Activated naive CD4-positive, alpha-beta T cell treated with anti-CD3 and anti-CD28 coated beads, Interleukin-2, amount 50 U/mL, for 72 hours (primary cell): Measurements from ENCODE around the gene ERCC6. TPM values are rescaled to one million over a fixed set of nuclear protein-coding genes. Genes with fewer than 3 reads are reported as not detected.

Source experiments
- ATAC-seq, 2 donors: fragments of 150-1000 bp; cut with Tn5 transposase; 2 replicates each; pipeline ENCODE4 v1.10.0; 2021; ENCODE audit warnings: mild to moderate bottlenecking in 2 of 2, moderate library complexity in 2 of 2
- DNase-seq, 2 donors: peaks; one replicate each; pipeline ENCODE4 v3.0.0; 2021 to 2022; ENCODE audit warnings: low spot score in 2 of 2
- H3K27ac Mint-ChIP-seq, 2 donors: one replicate each; pipeline ENCODE4 v1.8.0; 2022; ENCODE audit warnings: mild to moderate bottlenecking in 2 of 2, mixed read lengths in 2 of 2
- H3K36me3 Mint-ChIP-seq, 2 donors: one replicate each; pipeline ENCODE4 v1.8.0; 2022; ENCODE audit warnings: mixed read lengths in 2 of 2
- H3K9me3 Mint-ChIP-seq, 2 donors: one replicate each; pipeline ENCODE4 v1.8.0; 2022; ENCODE audit warnings: mixed read lengths in 2 of 2
- total RNA-seq, 2 donors: library from RNA; stranded (reverse); gene quantifications; one replicate each; pipeline ENCODE4 v1.2.3, GENCODE V29; 2022

The ERCC6 gene
- total RNA-seq, 2 donors from 2014 or later, result 31.7 to 36.2 TPM

DNA sequence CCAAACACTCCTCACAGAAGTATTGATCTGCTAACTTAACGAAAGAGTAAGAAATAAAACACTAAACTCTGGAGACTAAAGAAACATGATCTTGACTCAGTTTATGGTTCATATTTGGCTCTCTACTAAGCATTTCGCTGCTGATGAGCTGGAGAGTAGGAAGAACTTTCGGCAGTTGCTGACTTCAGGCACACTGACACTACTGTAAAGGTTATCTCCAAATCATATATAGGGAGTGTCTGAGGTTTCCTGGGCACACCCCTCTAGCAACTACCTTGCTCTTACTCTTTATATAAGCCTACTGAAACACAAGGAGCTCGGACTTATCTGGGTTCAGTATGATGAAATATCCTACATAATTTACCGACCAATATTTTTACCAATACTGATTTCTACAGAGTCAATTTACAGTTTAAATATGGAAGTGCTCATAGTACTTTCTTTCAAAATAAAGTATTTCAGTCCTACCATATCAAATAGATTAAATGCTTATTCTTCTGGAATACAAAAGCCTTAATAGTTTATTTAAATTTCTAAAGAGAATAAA is 39.5 kb downstream of the ERCC6 start:
- peaks cover 0 to 10% of the 10 kb centered on the region in 2 donors for H3K36me3 Mint-ChIP-seq

DNA sequence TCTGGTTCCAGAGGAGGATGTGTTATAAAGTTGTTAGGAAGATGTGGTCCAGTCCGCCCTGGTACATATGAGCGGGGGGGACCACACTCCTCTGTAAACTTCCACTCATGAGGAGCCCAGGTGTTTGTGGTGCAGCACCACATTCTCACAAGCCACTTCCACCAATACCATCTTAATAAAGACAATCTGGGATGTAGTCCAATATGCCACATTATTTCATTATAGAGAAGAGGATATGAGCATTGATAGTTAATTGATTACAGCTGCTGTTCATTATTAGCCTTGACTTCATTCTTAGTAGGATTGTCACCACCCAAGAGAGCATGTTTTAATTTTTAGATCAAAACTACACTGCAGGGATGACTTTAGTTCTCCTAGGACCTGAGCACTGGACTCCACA is 40.5 kb downstream of the ERCC6 start:
- peaks cover 0 to 10% of the 10 kb centered on the region in 2 donors for H3K36me3 Mint-ChIP-seq

More for the DNA sequence above, 39.5 kb downstream of the ERCC6 start:
- no peak for DNase-seq
- Mint-ChIP-seq H3K9me3 (no peaks in the 10 kb centered on the region), H3K27ac (no peak overlapping the region)
- ATAC-seq, result no peak

DNA sequence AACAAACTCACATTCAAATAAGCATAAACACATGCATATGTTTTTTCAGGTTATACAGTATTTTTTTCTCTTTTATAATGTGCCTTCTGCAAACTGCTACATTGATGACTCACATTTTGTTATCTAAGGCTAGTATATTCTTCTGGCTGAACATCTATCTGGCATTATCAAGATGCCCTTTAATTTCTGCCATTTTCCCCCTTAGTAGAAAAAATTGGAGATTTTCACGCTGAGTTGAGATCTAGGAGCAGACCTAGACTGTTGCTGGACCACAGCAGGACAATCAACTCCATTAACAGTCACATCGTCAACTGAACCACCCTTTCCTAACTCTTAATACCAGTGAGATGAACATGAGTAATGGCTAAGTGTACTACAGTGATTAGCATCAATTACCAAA is 41.6 kb downstream of the ERCC6 start:
- no peak for ATAC-seq
- DNase-seq, result no peak
- Mint-ChIP-seq H3K9me3 (no peaks in the 10 kb centered on the region), H3K27ac (no peak overlapping the region), H3K36me3 (peaks cover 0 to 10% of the 10 kb centered on the region in 2 donors)

More for the DNA sequence above, 40.5 kb downstream of the ERCC6 start:
- DNase-seq, result no peak
- no peaks in the 10 kb centered on the region for H3K9me3 Mint-ChIP-seq
- no peak for ATAC-seq
- no peak overlapping the region for H3K27ac Mint-ChIP-seq

DNA sequence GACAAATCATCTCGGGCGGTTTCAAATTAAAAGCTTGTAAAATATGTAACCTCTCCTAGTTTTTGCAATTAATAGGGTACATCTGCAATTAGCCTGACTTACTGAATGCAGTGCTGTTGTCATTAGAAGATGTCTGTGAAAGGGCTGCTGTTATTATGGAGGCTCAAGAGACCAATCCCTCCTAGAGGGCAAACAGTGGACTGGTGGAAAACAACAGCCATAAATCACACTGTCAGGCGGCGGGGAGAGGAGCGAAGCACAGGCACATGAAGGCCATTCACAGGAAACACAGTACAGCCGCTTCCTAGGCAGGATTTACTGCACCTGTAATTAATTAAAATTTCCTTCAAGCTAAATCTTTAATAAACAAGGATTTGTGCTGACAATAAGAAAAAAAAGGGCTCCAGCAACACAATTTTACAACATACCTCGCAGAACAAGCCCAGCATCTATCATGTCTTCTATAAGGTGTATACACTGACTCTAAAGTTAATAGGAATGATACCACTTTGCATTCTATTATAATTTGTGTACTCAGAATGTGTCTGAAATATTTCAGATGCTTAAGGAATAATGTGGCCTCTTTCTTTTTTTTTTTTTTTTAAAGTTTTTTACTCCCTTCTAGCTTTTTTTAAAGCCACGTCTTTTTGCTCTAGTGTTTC is 50.7 kb downstream of the ERCC6 start:
- DNase-seq (no peak), ATAC-seq (no peak)
- no peak overlapping the region for H3K27ac Mint-ChIP-seq
- no peaks in the 10 kb centered on the region for H3K9me3 Mint-ChIP-seq
- H3K36me3 Mint-ChIP-seq, result peaks cover 3 to 6% of the 10 kb centered on the region in 2 donors

DNA sequence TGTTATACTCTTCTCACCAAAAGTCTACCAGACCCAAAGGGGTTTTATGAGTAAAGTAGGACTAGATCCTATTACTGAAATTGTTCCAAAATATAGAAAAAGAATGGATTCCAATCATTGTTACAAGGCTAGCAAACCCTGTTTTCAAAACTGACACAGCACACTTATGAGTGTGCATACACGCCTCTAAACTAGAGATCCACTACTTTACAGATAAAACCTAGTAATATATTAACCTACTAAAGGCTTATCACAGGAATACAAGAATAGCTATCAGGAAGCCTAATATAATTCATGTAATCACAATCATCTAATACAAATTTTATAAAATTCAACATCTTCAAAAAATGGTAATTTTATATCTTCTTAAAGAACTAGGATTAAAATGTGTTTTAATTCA is 52.2 kb downstream of the ERCC6 start:
- no peak overlapping the region for H3K27ac Mint-ChIP-seq
- peaks cover 4 to 6% of the 10 kb centered on the region in 2 donors for H3K36me3 Mint-ChIP-seq
- ATAC-seq, result no peak
- DNase-seq, result no peak
- no peaks in the 10 kb centered on the region for H3K9me3 Mint-ChIP-seq

DNA sequence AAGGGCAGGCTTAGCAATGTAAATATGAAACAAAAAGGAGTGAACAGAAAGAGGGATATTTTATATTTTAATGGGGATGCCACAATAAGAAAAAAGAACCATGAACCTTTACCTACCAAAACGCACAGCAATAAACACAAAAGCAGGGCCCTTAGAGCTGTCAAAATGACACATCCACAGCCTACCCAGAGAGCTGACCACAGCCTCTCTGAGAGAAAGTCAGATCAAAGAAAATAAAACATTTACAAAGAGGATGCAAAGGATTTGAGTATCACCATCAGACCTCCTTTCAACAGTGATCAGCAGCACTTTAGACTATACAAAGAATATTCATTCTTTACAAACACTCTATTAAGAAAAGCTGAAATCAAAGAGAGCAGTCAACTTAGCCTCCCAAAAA is 52.9 kb downstream of the ERCC6 start:
- Mint-ChIP-seq H3K9me3 (no peaks in the 10 kb centered on the region), H3K27ac (no peak overlapping the region), H3K36me3 (peaks cover 4 to 6% of the 10 kb centered on the region in 2 donors)
- ATAC-seq (no peak), DNase-seq (no peak)

DNA sequence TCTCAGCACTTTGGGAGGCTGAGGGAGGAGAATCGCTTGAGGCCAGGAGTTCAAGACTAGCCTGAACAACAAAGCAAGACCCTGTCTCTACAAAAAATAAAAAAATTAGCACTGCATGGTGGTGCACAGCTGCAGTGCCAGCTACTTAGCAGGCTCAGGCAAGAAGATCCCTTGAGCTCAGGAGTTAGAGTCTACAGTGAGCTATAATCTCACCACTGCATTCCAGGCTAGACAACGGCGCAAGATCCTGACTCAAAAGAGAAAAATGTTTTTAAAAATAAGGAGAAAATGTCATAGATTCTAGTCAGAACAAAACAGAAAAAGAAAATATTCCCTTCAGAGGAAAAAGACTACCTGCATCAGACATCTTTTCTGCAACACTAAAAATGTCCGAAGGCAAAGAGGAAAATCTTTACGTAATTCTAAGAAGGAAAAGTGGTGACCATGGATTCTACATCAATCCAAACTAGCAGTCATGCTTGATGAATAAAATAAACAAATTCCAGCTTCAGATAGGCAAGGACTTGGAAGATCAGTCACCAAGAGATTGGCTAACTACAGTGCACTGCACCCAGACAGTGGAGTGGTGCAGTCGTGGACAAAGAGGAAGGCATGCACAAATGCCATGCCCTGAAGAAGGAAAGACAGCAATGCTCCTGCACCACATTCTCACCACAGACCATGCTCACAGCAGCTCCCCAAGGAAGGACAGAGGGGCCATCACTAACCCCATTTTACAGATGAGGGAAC is 54.3 kb downstream of the ERCC6 start:
- H3K9me3 Mint-ChIP-seq, result no peaks in the 10 kb centered on the region
- ATAC-seq (no peak), DNase-seq (no peak)
- peaks cover 4 to 13% of the 10 kb centered on the region in 2 donors for H3K36me3 Mint-ChIP-seq
- no peak overlapping the region for H3K27ac Mint-ChIP-seq

DNA sequence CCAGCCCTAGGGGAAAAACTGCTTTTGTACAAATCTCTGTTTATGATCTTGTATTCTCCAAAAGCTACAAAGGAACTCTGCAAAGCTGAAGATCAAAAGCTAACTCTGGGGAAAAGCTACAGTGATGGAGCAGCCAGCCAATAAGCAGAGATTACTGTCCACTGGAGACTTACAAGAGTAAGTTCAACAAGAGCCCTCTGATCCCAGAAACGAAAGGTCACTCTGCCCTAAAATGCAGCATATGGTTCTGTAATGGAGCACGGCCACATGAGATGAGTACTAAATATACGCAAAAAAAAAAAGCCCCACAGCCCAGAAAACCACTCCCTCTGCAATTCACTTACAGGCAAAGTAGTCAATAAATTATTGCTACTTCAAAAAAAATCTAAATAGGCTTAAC is 60.1 kb downstream of the ERCC6 start:
- no peak for ATAC-seq
- H3K36me3 Mint-ChIP-seq, result peaks cover 4 to 25% of the 10 kb centered on the region in 2 donors
- no peaks in the 10 kb centered on the region for H3K9me3 Mint-ChIP-seq
- no peak for DNase-seq
- no peak overlapping the region for H3K27ac Mint-ChIP-seq

DNA sequence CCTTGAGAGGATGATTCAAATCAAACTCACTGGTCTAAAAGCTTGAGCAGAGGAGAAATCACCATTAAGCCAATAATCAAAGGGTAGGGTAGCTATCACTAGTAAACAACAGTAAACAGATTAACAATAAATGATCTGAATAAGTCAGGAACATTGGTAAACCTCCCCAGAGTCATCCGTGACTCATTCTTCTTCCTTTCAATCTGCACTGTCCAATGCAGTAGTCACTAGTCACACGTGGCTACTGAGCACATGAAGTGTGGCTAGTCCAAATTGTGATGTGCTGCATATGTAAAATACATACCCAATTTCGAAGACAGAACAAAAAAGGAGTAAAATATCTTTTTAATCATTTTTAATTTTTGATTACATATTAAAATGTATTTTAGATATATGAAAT is 64.0 kb downstream of the ERCC6 start:
- ATAC-seq (peak in 1 of 2 donors; percentile 63), DNase-seq (no peak)
- peaks cover 0 to 41% of the 10 kb centered on the region in 2 donors for H3K36me3 Mint-ChIP-seq
- H3K9me3 Mint-ChIP-seq, result no peaks in the 10 kb centered on the region
- no peak overlapping the region for H3K27ac Mint-ChIP-seq

DNA sequence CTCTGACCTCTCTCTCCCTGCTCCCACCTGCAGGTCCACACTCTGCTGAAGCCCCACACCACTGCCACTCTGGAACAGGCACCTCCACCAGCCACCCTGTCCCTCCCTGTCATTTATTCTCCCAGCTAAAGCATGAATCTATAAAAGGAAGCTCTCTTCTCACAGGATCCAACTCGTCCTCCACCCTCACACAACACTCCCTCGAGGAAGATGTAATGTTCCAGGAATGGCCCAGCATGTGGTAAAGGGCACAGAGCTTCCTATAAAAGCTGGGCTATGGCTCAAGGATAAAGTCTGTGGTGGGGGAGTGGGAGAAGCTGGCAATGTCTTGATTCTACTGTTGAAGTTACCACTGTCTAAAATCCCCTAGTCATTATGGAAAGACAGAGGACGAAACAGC is 67.4 kb downstream of the ERCC6 start:
- DNase-seq (no peak), ATAC-seq (no peak)
- Mint-ChIP-seq H3K27ac (no peak overlapping the region), H3K36me3 (peaks cover 4 to 38% of the 10 kb centered on the region in 2 donors), H3K9me3 (no peaks in the 10 kb centered on the region)

DNA sequence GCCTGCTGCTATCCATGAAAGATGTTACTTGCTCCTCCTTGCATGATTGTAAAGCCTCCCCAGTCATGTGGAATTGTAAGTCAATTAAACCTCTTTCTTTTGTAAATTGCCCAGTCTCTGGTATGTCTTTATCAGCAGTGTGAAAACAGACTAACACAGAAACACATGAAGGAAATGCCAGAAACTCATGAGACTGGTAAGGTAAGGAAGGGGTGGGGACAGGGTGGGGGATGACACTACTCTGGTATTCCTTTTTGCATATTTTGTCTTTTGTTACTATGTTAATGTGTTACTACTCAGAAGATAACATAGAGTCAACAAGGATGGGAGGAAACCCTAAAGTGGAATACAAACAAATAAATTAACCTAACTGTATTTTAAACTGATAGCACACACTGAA is 73.2 kb downstream of the ERCC6 start:
- DNase-seq, result no peak
- peaks cover 37 to 59% of the 10 kb centered on the region in 2 donors for H3K36me3 Mint-ChIP-seq
- H3K27ac Mint-ChIP-seq, result no peak overlapping the region
- ATAC-seq, result no peak
- peaks cover 7 to 20% of the 10 kb centered on the region in 2 donors for H3K9me3 Mint-ChIP-seq

Other genes starting within 250 kb of the ERCC6 start
- gene C10orf71, start 240.0 kb downstream of the ERCC6 start, total RNA-seq, result not detected
- not detected for gene DRGX, start 143.0 kb downstream of the ERCC6 start, total RNA-seq
- gene SLC18A3, start 71.2 kb upstream of the ERCC6 start, total RNA-seq, result not detected
- not detected for gene CHAT, start 74.9 kb upstream of the ERCC6 start, total RNA-seq
- not detected for gene C10orf53, start 140.5 kb upstream of the ERCC6 start, total RNA-seq
- under 1 TPM; 0.14 to 0.27 TPM for gene OGDHL, start 223.2 kb upstream of the ERCC6 start, total RNA-seq